HG03575 (cell line): Measurements from ENCODE around the gene RILP.

Source experiments
- ATAC-seq: cut with Tn5 transposase; IDR thresholded peaks from one replicate; pipeline ENCODE4 v1.9.1; 2021; ENCODE audit not compliant: unreplicated experiment, insufficient number of reproducible peaks, low FRiP score; ENCODE audit errors: extremely low read depth

Gene RILP

DNA sequence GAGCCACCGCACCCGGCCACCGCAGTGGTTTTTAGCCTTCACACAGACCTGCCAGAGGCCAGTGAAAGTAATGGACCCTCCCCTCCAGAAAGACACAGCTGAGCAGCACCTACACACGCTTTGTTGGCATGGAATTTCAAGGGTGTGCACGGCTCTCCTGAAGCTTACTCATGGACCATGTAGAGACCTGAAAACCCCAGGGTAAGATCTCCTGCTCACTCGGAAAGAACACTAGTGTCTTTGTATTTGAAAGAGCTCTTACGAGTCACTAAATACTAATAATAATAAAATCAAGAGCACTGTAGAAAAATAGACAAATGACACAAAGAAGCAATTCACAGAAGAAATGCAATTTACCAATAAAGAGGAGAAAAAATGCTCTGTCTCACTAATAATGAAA, 41.0 kb downstream of the RILP start:
- no peak for ATAC-seq

GRCh38 chr17:1607971-1608320, 41.7 kb downstream of the RILP start:
- no peak for ATAC-seq

DNA sequence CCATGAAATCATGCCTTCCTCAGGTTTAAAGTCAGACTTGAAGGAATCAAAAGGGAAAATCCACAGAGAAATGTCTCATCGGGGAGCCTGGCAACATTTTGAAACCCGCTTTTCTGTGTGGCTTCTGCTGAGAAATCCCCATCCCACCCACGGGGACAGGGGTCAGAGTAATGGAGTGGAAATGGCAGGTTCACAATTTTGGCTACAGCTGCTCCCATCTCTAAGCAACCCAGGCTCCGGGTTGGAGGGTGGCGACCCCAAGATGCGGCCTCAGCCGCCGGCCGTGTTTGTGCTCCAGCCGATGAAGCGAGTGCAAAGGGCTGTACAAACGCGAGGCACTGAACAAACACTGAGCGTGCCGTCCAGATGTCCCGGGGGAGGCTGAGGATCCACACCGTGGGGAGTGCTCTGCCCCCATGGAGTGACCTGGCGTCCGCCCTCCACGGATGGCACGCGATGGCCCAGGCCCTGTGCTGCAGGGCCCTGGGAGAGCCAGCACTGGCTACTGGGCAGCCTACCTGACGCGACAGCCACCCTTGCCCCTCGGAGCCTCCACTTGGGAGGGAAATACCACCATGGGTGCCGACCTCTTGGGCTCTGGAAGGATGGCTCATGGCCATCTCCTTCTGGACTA, 43.2 kb downstream of the RILP start:
- ATAC-seq = no peak

- no peak for ATAC-seq
Measured at GRCh38 chr17:1605681-1606351, 43.9 kb downstream of the RILP start.

DNA sequence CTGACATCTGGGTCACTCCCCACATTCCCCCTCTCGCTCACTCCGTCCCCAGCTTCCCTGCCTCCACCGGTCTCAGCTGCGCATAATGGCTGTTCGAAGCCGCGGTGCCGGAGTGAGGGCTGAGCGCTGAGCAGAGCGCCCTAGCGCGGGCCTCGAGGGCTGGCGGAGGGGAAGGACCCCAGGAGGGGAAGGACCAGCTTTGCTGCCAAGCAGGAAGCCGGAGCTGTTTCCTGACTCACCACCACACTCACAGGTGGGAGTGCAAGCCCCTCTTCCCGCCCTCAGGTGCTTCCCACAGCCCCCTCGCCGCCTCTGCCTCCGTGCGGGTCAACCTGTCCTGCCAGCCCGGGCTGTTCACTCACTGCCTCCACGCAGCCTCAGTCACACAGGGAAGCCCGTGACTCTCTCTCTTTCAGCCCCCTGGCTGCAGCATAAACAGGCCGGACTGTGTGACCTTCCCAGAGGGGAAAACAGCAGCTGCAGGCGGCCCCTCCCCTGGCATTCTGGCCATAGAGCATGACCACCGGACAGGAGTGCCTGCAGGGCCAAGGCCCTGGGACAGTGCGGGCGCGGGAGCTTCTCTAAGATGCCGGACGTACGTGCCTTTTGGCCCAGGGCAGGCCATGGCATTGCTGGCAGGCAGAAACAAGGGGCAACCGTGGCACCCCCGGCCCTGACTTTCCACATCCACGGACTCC, 44.7 kb downstream of the RILP start:
- no peak for ATAC-seq

DNA sequence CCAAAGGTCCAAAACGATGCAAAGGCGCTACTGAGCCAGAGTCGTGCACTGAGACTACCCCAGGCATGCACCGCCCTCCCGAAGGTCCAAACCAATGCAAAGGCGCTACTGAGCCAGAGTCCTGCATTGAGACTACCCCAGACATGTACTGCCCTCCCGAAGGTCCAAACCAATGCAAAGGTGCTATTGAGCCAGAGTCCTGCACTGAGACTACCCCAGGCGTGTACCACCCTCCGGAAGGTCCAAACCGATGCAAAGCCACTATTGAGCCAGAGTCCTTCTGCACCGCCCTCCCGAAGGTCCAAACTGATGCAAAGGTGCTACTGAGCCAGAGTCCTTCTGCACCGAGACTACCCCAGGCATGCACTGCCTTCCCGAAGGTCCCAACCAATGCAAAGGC, 48.1 kb downstream of the RILP start:
- ATAC-seq = no peak

- ATAC-seq = no peak
Measured at GRCh38 chr17:1598399-1599095, 51.1 kb downstream of the RILP start.

DNA sequence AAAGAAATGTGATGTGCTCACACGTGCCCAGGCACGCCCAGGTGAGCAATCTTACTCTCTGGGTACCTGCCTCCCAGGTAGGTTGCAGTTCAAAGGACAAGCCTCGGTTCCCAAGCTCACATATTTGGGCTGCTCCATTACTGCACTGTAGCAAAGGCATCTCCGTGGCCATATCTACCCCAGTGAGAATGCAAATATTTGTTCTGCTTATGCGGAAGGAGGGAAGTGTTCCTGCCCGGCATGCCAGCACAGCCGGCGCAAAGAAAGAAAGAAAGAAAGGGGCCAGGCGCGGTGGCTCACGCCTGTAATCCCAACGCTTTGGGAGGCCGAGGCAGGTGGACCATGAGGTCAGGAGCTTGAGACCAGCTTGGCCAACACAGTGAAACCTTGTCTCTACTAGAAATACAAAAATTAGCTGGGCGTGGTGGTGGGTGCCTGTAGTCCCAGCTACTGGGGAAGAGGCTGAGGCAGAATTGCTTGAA, 51.8 kb downstream of the RILP start:
- ATAC-seq = no peak
